ENCODE results near the gene RAB3GAP2. TPM values are rescaled to one million over a fixed set of nuclear protein-coding genes. Genes with fewer than 3 reads are reported as not detected.
"Not testable (repeated sequence)": the region's sequence is repeated elsewhere in the genome, so short reads cannot be mapped to it uniquely, and the experiment has no call there.

RAB3GAP2 gene
- total RNA-seq, 1 donor from 2014 or later: 35.5 TPM

- no peak for DNase-seq
Observed at GRCh38 chr1:220135755-220136154, 136.5 kb downstream of the RAB3GAP2 start.

- DNase-seq: no peak
Observed at GRCh38 chr1:220129479-220130210, 142.6 kb downstream of the RAB3GAP2 start.

GRCh38 chr1:220127076-220127475, 145.2 kb downstream of the RAB3GAP2 start:
- no peak for DNase-seq

GRCh38 chr1:220124542-220124941, 147.7 kb downstream of the RAB3GAP2 start:
- DNase-seq: no peak

- no peak for DNase-seq
Observed at GRCh38 chr1:220123889-220124288, 148.4 kb downstream of the RAB3GAP2 start.

GRCh38 chr1:220123066-220123465, 149.2 kb downstream of the RAB3GAP2 start:
- no peak for DNase-seq

GRCh38 chr1:220121791-220122530, 150.3 kb downstream of the RAB3GAP2 start:
- DNase-seq: no peak

GRCh38 chr1:220119043-220119512, 153.2 kb downstream of the RAB3GAP2 start:
- no peak for DNase-seq

GRCh38 chr1:220113136-220113695, 159.0 kb downstream of the RAB3GAP2 start:
- no peak for DNase-seq

GRCh38 chr1:220112600-220112999, 159.7 kb downstream of the RAB3GAP2 start:
- not testable (repeated sequence) for DNase-seq

GRCh38 chr1:220110473-220110872, 161.8 kb downstream of the RAB3GAP2 start:
- DNase-seq: not testable (repeated sequence)

- DNase-seq: no peak
Observed at GRCh38 chr1:220099826-220100225, 172.4 kb downstream of the RAB3GAP2 start.

Small RNA genes lying within 50 kb of the gene (small RNA-seq; reads per million reads assigned to genes)
- 0.69 reads per million, percentile 72 among the genes with 10 or more reads in this experiment for gene MIR194-1 (ENCODE audit: low replicate concordance)
- gene MIR215 (ENCODE audit: low replicate concordance): 21.7 reads per million, percentile 94 among the genes with 10 or more reads in this experiment
- not detected for gene MIR664A (ENCODE audit: low replicate concordance)
- 0.09 reads per million for gene SNORA36B (ENCODE audit: low replicate concordance)

Other genes starting within 250 kb of the RAB3GAP2 start
- 92.4 TPM for gene EPRS1, start 225.9 kb downstream of the RAB3GAP2 start, total RNA-seq
- gene BPNT1, start 182.7 kb downstream of the RAB3GAP2 start, total RNA-seq: 11.3 TPM
- 70.9 TPM for gene IARS2, start 178.3 kb downstream of the RAB3GAP2 start, total RNA-seq